ENCODE measurements around the gene LIAS.
"Not testable (repeated sequence)": the region's sequence is repeated elsewhere in the genome, so short reads cannot be mapped to it uniquely, and the experiment has no call there.

The LIAS gene

DNA sequence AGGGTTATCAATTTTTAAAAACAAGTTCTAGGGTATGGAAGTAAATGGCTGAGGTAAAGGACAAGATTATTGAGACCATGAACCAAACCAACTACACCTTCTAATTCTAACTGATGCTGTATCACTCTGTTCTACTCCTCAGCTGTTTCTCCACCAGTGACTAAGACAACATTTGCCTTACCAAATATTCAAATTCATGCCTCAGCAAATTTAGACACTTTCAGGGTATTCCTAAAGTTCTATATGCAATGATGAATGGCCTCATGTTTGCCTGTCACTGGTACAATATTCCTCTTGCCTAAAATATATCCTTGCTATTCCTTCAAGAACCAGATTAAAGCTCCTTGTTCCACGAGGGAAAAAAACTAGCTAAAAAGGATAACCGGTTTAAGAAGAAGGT, 5.1 kb upstream of the LIAS start:
- DNase-seq = no peak

DNA sequence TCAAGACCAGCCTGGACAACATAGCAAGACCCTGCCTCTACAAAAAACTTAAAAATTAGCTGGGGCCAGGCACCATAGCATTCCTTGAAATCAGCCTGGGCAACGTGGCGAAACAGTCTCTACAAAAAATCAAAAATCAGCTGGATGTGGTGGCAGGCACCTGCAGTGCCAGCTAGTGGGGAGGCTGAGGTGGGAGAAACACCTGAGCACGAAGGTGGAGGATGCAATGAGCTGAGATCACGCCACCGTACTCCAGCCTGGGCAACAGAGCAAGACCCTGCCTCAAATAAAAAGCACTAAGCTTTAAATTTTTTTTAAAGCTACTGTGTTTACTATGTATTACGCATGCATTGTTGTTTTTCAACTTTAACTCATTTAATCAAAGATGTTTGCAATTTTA, 3.4 kb upstream of the LIAS start:
- DNase-seq = no peak

DNA sequence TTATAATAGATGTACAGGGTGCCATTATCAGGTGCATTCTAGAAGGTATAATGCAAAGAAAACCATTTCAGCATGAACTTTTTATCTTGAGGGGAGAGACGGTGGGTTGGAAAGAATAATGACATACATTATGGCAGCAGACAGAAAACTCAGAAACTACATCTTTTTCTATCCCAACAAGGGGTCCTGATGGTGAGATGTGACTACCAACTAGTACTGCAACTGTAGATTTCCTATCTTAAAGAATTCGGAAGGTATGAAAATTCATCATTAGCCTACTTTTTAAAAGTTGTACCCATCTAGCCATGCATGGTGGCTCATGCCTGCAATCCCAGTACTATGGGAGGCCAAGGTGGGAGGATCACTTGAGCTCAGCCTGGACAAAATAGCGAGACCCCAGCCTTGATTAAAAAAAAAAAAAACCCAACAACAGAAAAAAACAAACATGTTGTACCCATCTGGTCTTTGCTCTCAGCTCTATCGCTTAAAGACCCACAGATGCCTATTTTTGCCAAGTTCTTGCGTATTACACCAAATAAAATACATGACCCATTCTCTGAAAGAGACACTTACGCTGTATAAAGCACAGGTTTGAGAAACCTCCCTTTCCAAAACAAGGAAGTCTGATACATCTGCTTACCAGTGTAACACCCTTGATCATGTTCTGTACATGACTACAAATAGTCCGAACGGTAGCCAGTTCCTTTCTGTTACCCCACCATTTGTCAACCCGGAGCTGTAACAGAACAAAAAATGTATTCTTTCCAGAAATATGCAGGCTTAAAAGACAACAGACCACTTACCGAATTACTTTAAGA, 1.7 kb upstream of the LIAS start:
- DNase-seq = no peak

DNA sequence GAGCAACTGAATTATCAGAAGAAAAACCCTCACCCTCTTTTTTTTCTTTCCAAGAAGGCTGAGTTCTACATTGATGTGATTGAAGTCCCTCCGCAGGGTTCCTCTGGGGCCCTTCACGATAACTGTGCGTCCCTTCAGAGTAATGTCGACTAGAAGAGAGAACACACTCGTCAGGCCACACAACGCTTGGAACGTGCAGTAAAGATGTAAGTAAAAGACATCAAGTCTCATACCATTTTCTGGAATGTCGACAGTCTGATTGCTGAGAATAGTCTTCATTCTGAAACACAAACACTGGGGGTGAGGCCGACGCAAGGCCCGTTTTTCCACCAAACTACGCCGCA, 723 bp upstream of the LIAS start:
- not testable (repeated sequence) for DNase-seq

DNA sequence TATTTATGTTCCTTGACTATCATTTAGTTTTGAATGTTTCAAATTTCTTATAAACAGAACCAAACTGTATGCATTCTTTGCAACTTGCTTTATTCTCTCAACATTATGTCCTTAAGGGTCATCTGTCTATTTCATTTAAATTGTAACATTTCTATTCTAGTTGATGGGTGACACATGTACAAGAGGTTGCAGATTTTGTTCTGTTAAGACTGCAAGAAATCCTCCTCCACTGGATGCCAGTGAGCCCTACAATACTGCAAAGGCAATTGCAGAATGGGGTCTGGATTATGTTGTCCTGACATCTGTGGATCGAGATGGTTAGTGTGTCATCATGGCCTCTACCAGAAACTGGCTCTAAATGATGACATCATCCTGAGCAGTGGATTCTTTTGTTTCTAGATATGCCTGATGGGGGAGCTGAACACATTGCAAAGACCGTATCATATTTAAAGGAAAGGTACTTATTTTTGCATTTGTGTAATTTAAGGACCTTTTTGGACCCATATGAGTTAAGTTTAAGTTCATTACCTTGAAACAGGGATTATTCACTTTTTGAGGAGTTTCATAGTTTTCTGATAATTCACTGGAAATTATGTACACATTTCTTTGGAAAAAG, 6.1 kb downstream of the LIAS start:
- DNase-seq = no peak

DNA sequence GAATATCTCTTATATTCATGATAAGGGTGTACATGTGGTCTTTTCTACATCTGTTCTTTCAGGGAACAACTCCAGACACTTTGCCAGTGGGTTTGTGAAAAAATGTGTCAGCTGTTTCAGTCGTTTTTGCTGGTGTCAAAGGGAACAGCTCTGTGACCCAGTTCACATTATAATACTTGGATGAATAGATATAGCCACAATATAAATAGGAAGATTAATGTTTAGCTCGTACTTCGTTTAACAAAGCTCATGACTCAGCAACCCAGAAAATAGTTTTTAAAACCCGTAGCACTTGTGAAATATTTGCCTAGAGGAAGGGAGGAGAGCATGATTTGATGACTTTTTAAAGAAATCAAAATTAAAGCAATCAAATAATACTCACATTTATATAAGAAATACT, 7.9 kb downstream of the LIAS start:
- no peak for DNase-seq

DNA sequence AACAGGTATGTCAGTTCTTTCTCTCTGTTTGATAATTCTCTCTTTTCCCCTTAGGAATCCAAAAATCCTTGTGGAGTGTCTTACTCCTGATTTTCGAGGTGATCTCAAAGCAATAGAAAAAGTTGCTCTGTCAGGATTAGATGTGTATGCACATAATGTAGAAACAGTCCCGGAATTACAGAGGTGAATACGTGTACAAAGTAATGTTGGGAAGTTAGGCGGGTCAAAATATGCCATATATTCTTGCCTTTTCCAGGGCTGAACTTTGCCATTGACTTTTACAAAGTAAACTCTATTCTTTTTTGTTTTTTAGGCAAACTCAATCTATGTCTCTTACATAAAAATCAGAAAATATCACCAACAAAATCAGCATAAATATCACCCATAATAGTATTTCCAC, 8.6 kb downstream of the LIAS start:
- no peak for DNase-seq

DNA sequence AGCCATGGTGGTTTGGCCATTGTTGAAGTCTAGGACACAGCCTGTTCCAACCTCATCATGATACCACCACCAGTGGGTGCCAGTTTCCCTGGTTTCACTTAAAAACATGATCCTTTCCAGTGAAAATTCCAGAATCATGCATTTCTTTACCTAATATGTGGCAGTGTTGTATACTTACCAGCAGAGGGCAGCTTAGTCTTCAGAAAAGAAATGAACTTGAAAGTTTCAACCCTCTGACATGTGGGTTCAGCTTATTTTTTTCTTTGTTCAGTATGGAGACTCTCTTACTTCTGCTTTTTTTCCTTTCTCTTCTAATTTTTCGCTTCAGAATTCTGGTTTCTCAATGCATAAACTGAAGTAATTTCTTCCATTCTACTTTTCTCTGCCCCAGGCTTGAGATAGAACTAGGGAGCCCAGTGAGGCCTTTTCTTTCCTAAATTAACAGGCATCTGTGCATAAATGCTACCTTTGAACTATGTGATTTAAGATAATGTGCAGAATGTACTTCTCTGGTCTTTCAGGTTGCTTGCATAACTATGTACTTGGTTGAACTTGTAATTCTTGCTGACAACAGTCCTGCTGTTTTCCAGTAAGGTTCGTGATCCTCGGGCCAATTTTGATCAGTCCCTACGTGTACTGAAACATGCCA, 10.7 kb downstream of the LIAS start:
- DNase-seq = peak; percentile 84

DNA sequence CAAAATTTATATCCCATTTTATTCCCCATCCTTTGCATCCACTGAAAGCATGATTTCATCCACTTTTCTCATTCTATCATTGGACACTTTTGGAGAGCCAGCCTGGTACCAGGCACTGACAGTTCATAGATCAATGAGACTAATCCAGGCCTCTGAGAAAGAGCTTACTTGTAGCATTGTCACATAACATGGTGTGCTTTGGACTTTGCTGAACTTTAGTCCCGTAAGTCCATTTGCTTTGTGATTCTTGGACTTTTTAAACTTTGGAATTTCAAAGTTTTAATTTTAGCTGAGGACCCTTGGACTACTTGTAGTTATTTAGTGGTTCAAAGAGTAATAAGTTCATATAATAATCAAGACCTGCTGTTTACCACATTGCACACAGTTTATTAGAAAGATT, 11.5 kb downstream of the LIAS start:
- no peak for DNase-seq

DNA sequence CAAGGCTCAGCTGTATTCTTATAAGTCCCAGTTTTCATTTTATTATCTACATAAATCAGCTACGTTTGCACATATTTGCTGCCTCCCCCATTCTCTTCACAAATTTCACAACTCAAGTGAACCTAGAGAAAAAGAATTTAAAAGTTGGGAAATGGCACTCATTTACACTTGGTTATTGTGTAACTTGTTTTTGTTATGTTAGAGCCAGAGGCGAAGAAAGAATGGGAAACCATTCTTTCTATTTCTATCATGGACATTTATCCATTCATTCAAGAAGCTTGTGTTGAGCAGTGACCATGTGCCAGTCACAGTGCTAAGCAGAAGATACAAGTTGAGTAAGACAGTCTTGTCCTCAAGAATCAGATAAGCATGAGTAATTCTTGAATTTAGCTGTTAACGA, 13.5 kb downstream of the LIAS start:
- DNase-seq = no peak

DNA sequence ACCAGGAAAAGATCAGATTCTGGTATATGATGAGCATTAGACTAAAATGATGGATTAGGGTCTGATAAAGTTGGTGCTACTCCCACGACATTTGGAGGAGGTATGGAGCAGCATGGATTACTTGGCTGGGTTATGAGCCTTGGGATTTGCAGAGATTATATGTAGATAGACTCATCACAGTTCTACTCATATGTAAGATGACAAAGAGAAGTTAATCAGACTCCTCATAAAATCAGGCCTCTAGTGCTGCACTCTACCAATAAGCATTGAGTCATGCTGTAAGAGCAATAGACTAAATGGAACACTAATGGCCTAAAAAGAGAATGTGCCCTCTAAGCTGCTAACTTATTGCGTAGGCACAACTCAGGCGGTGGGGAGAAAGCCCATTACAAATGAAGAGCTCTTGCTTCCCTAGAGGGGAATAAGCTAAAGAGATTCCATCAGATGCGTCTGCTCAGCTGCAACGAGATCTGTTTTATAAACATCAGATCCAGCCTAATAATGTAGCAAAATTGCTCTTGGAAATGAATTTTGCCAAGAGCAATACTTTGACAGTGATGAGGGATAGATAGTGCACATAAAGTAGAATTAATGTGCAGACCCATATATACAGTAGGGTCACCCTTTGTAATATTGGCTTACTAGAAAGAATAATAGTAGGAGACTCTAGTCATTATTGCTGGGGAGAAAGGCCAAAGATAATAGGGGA, 17.5 kb downstream of the LIAS start:
- peak; percentile 37 for DNase-seq

DNA sequence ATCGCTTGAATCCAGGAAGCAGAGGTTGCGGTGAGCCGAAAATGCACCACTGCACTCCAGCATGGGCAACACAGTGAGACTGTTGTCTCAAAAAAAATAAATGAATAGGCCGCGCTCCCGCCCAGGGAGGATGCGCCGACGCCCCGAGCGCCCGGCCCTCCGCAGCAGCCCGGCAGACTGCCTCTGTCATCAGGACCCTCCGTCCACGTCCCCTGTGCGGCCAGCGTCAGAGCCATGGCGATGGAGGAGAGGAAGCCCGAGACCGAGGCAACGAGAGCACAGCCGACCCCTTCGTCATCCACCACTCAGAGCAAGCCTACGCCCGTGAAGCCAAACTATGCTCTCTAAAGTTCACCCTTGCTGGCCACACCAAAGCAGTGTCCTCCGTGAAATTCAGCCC, 21.4 kb downstream of the LIAS start:
- DNase-seq = no peak

DNA sequence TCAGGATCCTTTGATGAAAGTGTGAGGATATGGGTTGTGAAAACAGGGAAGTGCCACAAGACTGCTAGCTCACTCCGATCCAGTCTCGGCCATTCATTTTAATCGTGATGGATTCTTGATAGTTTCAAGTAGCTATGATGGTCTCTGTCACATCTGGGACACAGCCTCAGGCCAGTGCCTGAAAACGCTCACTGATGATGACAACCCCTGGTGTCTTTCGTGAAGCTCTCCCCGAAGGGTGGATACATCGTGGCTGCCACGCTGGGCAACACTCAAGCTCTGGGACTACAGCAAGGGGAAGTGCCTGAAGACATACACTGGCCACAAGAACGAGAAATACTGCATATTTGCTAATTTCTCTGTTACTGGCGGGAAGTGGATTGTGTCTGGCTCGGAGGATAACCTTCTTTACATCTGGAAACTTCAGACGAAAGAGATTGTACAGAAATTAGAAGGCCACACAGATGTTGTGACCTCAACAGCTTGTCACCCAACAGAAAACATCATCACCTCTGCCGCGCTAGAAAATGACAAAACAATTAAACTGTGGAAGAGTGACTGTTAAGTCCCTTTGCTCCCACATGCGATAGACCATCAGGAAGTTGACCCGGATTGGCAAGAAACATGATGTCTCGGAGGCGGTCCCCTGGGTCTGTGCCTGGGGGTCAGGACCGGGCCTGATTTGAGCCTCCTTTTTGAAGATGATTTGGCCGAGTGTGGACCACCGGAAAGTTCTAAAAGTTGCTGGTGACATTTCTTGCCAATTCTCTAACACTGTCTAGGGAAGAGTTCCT, 22.2 kb downstream of the LIAS start:
- DNase-seq = no peak

DNA sequence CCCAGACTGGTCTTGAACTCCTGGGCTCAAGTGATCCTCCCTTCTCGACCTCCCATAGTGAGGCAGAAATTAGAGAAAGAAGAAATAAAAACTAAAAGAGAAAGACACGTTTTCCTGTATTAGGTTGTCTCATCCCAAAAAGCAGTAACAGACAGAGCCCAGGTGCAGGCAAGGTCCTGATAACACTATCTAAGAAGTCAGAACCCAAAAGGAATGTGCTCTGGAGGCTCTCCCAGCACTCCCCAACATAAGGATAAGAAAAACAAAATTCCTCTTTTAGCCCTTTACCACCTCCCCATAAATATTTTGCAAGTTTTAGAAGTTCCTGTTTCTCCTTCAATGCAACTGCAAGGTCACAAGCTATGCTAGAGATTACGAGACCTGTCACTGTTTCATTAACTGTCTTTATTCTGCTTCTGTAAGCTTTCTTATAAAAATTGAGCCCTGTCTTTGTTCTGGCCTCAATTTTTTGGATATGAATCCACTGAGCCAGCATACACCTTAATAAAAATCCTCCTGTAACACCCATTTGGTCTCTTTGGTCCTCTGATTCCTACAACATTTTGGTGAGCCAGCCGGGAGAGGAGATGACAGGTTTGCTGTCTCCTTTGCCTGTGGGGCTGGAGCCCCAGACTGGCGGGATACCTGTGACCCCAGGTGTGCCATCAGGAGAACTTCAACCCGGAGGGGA, 25.9 kb downstream of the LIAS start:
- DNase-seq = no peak

DNA sequence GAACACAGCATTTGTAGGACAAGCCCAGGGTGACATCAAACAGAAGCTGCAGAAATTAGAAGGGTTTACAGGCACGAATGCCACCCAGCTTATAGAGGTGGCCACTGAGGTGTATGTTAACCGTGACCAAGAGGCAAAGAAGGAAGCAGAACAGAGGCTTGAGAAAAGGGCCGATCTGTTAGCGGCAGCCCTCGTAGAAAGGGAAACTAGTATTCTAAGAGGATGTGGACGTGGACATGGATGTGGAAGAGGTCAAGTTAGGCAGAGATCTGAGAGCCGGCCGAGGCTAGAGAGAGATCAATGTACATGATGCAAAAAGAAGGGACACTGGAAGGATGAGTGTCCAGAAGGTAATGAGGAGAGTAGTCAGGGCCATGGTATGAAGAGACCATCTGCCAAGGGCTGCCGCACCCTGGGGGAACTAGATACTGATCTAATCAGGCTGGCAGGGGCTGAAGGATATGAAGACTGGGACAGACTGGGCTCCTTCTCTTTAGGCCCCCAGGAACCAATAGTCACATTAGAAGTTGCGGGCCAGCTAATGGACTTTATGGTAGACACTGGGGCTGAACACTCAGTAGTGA, 27.5 kb downstream of the LIAS start:
- DNase-seq = no peak

DNA sequence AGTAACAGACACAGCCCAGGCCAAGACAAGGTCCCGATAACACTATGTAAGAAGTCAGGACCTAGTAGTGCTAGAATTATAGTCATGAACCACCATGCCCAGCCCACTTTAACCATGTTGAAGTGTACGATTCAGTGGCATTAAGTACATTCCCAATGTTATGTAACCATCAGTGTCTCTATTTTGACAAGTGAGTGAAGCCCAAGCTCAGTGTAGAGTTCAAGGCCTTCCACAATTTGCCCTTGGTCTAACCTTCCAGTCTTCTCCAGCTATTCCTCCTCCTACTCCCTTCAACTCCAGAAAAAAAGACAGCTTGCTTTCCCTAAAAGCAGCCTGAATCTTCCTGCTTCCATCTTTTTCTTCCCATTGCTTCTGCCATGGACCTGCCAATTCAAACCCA, 31.5 kb downstream of the LIAS start:
- no peak for DNase-seq

DNA sequence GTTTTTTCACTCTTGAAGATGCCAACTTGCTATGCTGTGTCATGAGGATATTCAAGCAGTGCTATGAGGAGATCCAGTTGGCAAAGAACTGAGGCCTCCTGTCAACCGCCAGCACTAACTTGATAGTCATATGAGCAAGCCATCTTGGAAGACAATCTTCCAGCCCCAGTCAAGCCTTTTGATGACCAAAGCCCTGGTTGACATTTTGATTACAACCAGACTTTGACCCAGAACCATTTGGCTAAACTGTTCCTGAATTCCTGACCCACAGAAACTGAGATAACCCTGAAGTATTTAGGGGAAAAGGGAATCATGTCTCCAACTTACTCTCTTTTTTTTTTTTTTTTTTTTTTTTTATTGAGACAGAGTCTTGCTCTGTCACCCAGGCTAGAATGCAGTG, 35.5 kb downstream of the LIAS start:
- no peak for DNase-seq

DNA sequence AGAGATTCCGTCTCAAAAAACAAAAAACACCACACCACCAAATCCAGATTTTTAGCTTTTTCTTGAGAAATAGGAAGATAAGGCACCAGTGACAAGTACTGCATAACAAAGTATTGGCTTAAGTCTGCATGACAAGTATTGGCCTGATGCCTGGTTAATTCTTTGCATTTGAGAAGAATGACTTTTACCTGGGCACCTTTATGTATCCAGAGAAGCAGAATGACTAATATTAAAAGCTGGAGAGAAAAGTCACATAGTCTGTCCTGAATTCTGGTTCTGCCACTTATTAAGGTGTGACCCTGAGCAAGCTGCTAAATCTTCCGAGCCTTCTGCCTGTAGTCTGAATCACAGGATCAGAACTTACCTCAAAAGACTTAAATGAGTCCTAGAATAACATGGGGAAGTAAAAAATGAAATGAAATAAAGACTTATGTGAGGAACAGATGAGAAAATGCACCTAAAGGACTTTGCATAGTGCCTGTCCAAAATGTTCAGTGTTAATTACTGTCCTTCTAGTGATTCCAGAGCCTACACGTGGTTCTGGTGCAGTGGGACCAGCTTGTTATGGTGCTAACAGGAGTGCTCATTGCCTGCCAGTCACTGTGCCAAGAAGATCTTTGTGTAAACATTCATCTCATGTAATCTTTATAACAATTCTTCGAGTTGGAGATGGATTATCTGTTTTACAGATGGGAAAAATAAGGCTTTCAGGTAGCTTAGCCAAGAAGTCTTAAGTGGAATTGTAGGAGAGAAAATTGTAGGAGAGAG, 36.8 kb downstream of the LIAS start:
- no peak for DNase-seq

DNA sequence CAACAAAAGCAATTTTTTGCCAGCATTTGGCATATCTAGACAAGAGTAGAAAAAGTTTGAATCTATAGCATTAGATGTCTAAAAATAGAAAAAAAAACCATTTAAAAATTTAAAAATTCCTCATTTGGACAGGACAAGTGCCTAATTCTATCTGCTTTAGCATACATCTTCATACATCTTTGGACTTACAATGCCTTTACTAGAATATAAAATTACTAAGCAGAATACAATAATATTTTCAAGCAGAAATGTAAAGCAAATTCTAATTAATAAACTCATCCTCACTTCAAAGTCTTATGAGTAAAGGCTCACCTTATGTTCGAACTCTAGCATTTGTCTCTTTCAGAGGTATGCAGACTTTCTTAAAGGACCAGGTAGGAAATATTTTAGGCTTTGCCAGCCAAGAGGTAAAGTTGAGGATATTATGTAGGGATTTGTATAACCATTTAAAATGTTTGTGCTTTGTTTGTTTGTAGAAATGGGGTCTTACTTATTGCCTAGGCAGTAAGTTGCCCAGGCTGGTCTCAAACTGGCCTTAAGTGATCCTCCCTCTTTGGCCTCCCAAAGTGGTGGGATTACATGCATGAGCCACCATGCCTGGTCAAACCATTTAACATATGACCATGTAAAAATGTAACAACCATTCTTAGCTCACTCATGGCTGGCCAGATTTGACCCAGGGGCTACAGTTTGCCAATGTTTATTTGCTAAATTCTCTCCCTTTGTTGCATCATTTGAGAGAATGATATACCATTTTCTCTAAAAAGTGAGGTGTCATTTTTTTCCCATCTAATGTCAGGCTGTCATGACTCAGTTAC, 39.3 kb downstream of the LIAS start:
- DNase-seq = peak; percentile 3

DNA sequence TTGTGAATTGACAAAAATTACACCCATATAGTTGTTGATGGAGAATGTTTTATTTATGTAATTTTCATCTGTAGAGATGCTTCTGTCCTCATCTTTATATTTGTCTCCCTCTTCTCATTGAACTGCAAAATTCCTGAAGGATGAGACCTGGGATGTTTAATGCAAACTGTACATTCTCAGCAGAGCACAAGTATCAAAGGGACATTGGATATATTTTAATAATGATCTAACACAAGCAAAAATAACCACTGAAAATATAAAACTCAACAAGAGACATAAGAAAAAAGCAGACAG, 39.8 kb downstream of the LIAS start:
- no peak for DNase-seq
